Measurements from ENCODE around the gene NALCN.

Gene NALCN

DNA sequence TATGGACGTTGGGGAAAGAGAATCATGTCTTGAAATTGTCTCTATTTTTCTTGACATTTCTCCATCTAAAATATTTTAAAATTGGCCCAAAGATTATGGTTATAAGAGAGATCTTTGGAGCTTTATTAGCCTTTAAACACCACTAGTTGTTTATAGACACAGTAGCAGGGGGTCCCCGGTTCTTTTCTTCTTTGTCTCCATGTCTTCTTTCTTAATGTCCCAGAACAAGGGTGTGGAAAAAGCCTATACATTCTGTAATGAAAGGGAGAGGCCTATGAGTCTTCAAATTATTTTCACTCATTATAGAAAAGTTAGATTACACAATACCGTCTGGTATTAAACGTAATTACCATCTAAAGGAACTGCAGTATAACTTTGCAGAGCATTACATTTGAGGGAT, 300.0 kb downstream of the NALCN start:
- TF ChIP-seq, protein P1, sequence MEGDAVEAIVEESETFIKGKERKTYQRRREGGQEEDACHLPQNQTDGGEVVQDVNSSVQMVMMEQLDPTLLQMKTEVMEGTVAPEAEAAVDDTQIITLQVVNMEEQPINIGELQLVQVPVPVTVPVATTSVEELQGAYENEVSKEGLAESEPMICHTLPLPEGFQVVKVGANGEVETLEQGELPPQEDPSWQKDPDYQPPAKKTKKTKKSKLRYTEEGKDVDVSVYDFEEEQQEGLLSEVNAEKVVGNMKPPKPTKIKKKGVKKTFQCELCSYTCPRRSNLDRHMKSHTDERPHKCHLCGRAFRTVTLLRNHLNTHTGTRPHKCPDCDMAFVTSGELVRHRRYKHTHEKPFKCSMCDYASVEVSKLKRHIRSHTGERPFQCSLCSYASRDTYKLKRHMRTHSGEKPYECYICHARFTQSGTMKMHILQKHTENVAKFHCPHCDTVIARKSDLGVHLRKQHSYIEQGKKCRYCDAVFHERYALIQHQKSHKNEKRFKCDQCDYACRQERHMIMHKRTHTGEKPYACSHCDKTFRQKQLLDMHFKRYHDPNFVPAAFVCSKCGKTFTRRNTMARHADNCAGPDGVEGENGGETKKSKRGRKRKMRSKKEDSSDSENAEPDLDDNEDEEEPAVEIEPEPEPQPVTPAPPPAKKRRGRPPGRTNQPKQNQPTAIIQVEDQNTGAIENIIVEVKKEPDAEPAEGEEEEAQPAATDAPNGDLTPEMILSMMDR (IDR thresholded peaks at IDR 0.05), result no peak

DNA sequence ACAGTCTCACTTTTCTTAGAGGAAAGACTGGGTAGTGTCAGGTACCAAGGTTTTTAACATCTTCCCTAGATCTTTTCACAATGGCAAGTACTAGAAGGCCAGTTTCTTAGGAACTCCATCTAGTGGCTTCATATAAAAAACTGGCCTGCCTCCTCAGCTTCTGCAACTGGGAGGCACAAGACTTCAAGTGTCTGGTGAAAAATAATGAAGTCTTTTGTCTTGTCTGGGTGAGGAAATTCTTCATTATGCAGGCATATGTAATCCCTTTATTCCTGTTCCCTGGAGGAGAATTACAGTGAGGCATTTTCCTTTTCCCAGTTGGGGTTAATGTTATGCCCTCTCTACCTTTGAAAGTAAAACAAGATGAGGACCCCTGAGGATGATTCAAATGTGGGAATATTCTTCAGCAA, 300.5 kb downstream of the NALCN start:
- TF ChIP-seq, protein P1 (IDR thresholded peaks at IDR 0.05), result 0 out of 2 replicates have a peak, but pooled peaks have one; percentile 14

DNA sequence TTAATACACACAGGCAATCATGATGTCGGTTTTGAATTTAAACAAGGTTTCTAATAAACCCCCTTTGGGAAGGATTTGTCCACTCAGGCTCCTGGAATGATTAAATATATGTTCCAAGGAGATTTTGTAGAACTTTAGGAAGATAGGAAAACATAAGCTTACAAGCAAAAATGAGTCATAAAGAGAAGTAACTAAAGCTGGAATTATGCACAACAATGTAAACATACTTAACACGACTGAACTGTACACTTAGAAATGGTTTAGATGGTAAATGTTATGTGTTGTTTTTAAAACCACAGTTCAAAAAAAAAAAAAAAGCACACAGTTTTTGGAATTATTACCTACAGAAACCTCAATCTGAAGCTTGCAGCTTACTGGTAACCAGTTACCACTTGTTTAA, 304.4 kb downstream of the NALCN start:
- TF ChIP-seq, protein P1 (IDR thresholded peaks at IDR 0.05), result no peak

DNA sequence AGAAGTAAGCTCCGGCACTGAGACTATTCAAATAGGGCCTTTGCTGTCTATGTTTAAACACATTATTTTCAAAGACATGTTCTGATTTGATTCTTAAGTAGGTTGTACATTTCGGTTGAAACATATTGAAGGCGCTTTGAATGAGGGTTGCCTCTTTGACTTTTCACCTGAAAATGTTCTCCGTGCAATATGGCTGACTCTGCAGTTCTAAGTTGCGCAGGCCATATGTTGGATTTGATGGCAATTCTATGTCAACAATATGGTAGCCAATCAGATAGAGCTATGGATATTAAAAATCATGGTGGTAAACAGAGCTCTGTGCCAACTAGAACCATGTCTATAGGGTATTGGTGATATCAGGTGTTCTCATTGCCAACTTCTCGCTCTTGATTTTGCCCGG, 307.3 kb downstream of the NALCN start:
- TF ChIP-seq, protein P1 (IDR thresholded peaks at IDR 0.05), result no peak

DNA sequence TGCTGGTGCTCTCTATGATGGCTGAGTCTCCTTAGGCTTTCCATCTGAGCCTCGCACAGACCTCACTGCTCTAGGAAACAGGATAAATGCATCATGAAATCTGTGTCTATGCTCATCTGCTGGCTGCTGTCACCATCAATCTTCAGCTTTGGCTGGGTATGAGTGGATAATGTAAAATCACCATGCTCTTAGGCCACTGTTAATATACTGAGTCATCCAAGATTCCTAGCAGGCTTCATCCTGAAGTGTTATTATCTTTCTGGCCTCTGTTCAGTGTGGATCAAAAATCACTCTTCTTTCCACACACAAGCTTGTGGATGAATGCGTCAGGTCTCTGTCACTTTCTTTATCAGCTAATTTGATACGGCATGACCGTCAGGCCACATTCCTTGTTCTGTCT, 317.4 kb downstream of the NALCN start:
- TF ChIP-seq, protein P1 (IDR thresholded peaks at IDR 0.05), result no peak

DNA sequence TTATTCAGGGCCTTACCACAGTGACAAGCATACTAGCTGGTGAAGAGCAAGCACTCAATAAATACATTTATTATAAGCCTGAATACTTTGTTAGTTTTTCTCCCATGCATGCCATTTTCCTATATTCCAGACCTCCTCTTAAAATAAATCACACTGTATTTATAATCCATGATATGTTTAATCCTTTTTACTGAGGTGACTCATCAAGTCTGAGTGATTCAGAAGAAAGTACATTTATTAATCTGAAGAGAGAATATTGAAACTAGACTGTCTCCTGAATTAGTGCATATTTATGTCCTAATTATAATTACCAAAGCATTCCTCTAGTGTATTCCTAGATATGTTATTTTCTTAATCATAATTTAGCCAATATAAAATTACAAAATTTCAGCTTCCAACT, 323.3 kb downstream of the NALCN start:
- TF ChIP-seq, protein P1 (IDR thresholded peaks at IDR 0.05), result no peak

DNA sequence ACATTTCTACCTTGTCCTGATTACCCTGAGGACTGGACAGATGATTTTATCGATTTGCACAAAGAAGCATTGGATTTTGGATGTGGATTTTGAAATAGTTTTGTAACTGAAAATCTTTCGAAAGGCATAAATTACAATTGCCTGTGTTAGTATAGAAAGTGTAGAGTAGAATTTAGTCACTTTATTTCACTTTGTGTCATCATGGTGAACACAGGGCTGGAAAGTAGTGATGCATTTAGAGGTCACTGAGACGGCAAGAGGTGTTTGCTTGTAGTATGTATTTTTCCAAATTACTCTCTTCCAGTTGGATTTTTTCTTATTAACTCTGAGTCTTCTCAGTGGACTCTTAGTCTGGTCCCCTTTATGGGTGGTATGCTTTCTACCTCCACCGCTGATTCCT, 326.0 kb downstream of the NALCN start:
- TF ChIP-seq, protein P1 (IDR thresholded peaks at IDR 0.05), result no peak

DNA sequence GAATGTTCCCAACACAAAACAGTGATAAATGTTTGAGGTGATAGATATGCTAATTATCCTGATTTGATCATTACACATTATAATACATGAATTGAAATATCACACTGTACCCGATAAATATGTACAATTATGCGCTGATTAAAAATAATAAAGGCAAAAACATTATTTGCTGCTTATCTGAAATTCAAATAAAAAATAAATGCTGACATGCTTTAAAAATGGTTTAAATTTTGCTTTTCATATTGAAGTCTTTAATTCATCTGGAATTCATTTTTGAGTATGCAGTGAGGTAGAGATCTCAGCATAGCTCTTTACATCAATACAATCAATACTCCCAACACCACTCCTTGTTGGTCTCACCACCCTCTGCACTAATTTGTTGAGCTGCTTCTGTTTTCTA, 330.8 kb downstream of the NALCN start:
- TF ChIP-seq, protein P1 (IDR thresholded peaks at IDR 0.05), result no peak

Data from LNCAP (cell line).